ENCODE measurements around the gene ELAVL1. TPM values are rescaled to one million over a fixed set of nuclear protein-coding genes. Genes with fewer than 3 reads are reported as not detected.

ELAVL1 gene
- total and polyA plus RNA-seq, 2 donors from 2014 or later, result 34.6 to 64.7 TPM

GRCh38 chr19:7926727-7927604 is 78.5 kb downstream of the ELAVL1 start:
- Histone ChIP-seq H3K9ac (ENCODE audit: low read length in 3 of 3) (no peak overlapping the region), H3K27ac (ENCODE audit: low read depth in 2 of 2, low read length in 2 of 2) (no peak overlapping the region), H3K4me1 (ENCODE audit: control insufficient read depth in 2 of 3, insufficient read depth in 2 of 3, low read depth in 1 of 3, low read length in 3 of 3) (peaks cover 0 to 20% (median 5%) of the 10 kb centered on the region in 3 donors), H3K27me3 (ENCODE audit: control insufficient read depth, insufficient read depth, low read length) (no peaks in the 10 kb centered on the region), H3K9me3 (ENCODE audit: control insufficient read depth in 2 of 3, insufficient read depth in 1 of 3, low read length in 3 of 3) (no peaks in the 10 kb centered on the region), H3K36me3 (ENCODE audit: control insufficient read depth in 2 of 3, insufficient read depth in 3 of 3, low read length in 3 of 3) (peaks cover 0 to 16% (median 2%) of the 10 kb centered on the region in 3 donors), H3K4me3 (ENCODE audit: low read length in 3 of 3) (peak overlapping the region in 1 of 3 donors; percentile 52)
- TF ChIP-seq CTCF (IDR thresholded peaks at IDR 0.05; ENCODE audit: borderline replicate concordance, extremely low read depth, insufficient read depth), result no peak
- peak in 4 of 5 donors; percentile 36 to 84 (median 61) for DNase-seq
- intact Hi-C loops (cut with DNase I), result no loop called here
- FAIRE-seq, result no peak

GRCh38 chr19:7926021-7926726 is 79.3 kb downstream of the ELAVL1 start, which contains the start of gene CTXN1:
TSS of gene CTXN1 (minus strand) at chr19:7926135. CDS start at chr19:7925538, 597 bp downstream.
- H3K9me3 ChIP-seq (ENCODE audit: control insufficient read depth in 2 of 3, insufficient read depth in 1 of 3, low read length in 3 of 3), result no peaks in the 10 kb centered on the region
- peaks cover 0 to 13% (median 0%) of the 10 kb centered on the region in 3 donors for H3K36me3 ChIP-seq (ENCODE audit: control insufficient read depth in 2 of 3, insufficient read depth in 3 of 3, low read length in 3 of 3)
- no peaks in the 10 kb centered on the region for H3K27me3 ChIP-seq (ENCODE audit: control insufficient read depth, insufficient read depth, low read length)
- no peak within 1 kb of the TSS for H3K27ac ChIP-seq (ENCODE audit: low read depth in 2 of 2, low read length in 2 of 2)
- DNase-seq (peak; percentile 78 to 91 (median 82)), FAIRE-seq (no peak)
- H3K9ac ChIP-seq (ENCODE audit: low read length in 3 of 3), result no peak within 1 kb of the TSS
- intact Hi-C loops (cut with DNase I), result no loop called here
- peak within 1 kb of the TSS; percentile 20 to 52 (median 45) for H3K4me3 ChIP-seq (ENCODE audit: low read length in 3 of 3)
- TF ChIP-seq CTCF (IDR thresholded peaks at IDR 0.05; ENCODE audit: borderline replicate concordance, extremely low read depth, insufficient read depth), result no peak
- H3K4me1 ChIP-seq (ENCODE audit: control insufficient read depth in 2 of 3, insufficient read depth in 2 of 3, low read depth in 1 of 3, low read length in 3 of 3), result peaks cover 0 to 27% (median 9%) of the 10 kb centered on the region in 3 donors

GRCh38 chr19:7925171-7925851 is 80.1 kb downstream of the ELAVL1 start:
- Histone ChIP-seq H3K36me3 (ENCODE audit: control insufficient read depth in 2 of 3, insufficient read depth in 3 of 3, low read length in 3 of 3) (peaks cover 0 to 11% (median 0%) of the 10 kb centered on the region in 3 donors), H3K27ac (ENCODE audit: low read depth in 2 of 2, low read length in 2 of 2) (no peak overlapping the region), H3K27me3 (ENCODE audit: control insufficient read depth, insufficient read depth, low read length) (no peaks in the 10 kb centered on the region), H3K4me1 (ENCODE audit: control insufficient read depth in 2 of 3, insufficient read depth in 2 of 3, low read depth in 1 of 3, low read length in 3 of 3) (peaks cover 0 to 30% (median 11%) of the 10 kb centered on the region in 3 donors), H3K9me3 (ENCODE audit: control insufficient read depth in 2 of 3, insufficient read depth in 1 of 3, low read length in 3 of 3) (no peaks in the 10 kb centered on the region), H3K9ac (ENCODE audit: low read length in 3 of 3) (no peak overlapping the region), H3K4me3 (ENCODE audit: low read length in 3 of 3) (peak overlapping the region in 1 of 3 donors; percentile 16)
- FAIRE-seq, result no peak
- intact Hi-C loops (cut with DNase I), result no loop called here
- TF ChIP-seq CTCF (IDR thresholded peaks at IDR 0.05; ENCODE audit: borderline replicate concordance, extremely low read depth, insufficient read depth), result peak; percentile 65
- DNase-seq, result peak; percentile 90 to 95 (median 92)

All from kidney (tissue), 14 donors.